Panc1 (cell line): ENCODE results near the gene CLDN1. TPM values are rescaled to one million over a fixed set of nuclear protein-coding genes. Genes with fewer than 3 reads are reported as not detected.
A peak's percentile ranks its signal among the peaks of the same experiment; 100 is the strongest.

Experiments used
- ATAC-seq: fragments of 200-7000 bp; cut with Tn5 transposase; 2 replicates; pipeline ENCODE4 v1.9.1; 2020; ENCODE audit warnings: mild to moderate bottlenecking, moderate library complexity
- BruUV-seq: library from RNA; stranded (reverse); fragments of 400-500 nt; replicated peaks from 2 replicates; lab custom pipeline; 2021; lab: Mats Ljungman, UMichigan
- CTCF ChIA-PET: fragments of 300-600 bp; sonication (Branson Sonifier 250); formaldehyde crosslinking; loops from one replicate; lab custom pipeline; 2022; ENCODE audit warnings: antibody characterized with exemption; lab: Charles Lee
- POLR2A ChIA-PET: fragments of 300-600 bp; sonication (Branson Sonifier 250); formaldehyde crosslinking; loops from one replicate; lab custom pipeline; 2022; ENCODE audit warnings: antibody characterized with exemption; lab: Charles Lee
- DNase-seq: peaks from one replicate; pipeline ENCODE4 v3.0.0-alpha.2; 2010; ENCODE audit warnings: low read depth, low spot score
- H3K27ac ChIP-seq: 2 replicates; pipeline ENCODE4 v1.5.1; 2011; ENCODE audit warnings: mild to moderate bottlenecking, low read length, inconsistent platforms
- H3K27me3 ChIP-seq: fragments of 200-500 bp; sonication (Bioruptor generic); 2 replicates; pipeline ENCODE4 v1.6.0; 2014; ENCODE audit warnings: low read length, inconsistent platforms; ENCODE audit not compliant: control insufficient read depth, insufficient read depth
- H3K36me3 ChIP-seq: fragments of 200-500 bp; sonication (Bioruptor generic); 2 replicates; pipeline ENCODE4 v1.5.1; 2014; ENCODE audit warnings: inconsistent platforms, mild to moderate bottlenecking, low read length, moderate library complexity; ENCODE audit not compliant: control insufficient read depth, insufficient read depth
- H3K4me1 ChIP-seq: 2 replicates; pipeline ENCODE4 v1.5.1; 2011; ENCODE audit warnings: inconsistent platforms, mild to moderate bottlenecking, low read length, moderate library complexity; ENCODE audit not compliant: control insufficient read depth, insufficient read depth
- H3K4me3 ChIP-seq, 2 experiments: 2 replicates each; pipeline ENCODE4 v1.5.1; 2011 to 2012; ENCODE audit warnings: low read depth in 2 of 2, low read length in 2 of 2, mild to moderate bottlenecking in 2 of 2, inconsistent platforms in 1 of 2, moderate library complexity in 1 of 2
- H3K9me3 ChIP-seq: fragments of 200-500 bp; sonication (Bioruptor generic); 2 replicates; pipeline ENCODE4 v1.5.1; 2014; ENCODE audit warnings: low read depth, mild to moderate bottlenecking, inconsistent platforms, low read length, moderate library complexity; ENCODE audit not compliant: control insufficient read depth, insufficient read depth
- POLR2AphosphoS5 ChIP-seq: IDR thresholded peaks from 2 replicates; pipeline ENCODE4 v1.6.1; 2012; ENCODE audit warnings: mild to moderate bottlenecking, low read depth, low read length, moderate library complexity
- SIN3A ChIP-seq: IDR thresholded peaks from 2 replicates; pipeline ENCODE4 v1.6.1; 2012; ENCODE audit warnings: low read depth, mild to moderate bottlenecking, low read length, moderate library complexity, borderline replicate concordance; ENCODE audit not compliant: insufficient read depth
- TCF7L2 ChIP-seq: IDR thresholded peaks from 2 replicates; pipeline ENCODE4 v1.6.1; 2011; ENCODE audit warnings: mild to moderate bottlenecking, low read depth, low read length, inconsistent platforms
- in situ Hi-C: cut with HindIII; loops from 2 replicates; pipeline ENCODE4 v1.10.0; 2016; ENCODE audit warnings: low sequenced_read_pairs, low pct_unique_long_range_greater_than_20kb
- intact Hi-C: fragments of 100-400 bp; cut with micrococcal nuclease; formaldehyde crosslinking; loops from one replicate; pipeline ENCODE4 v1.10.0; 2022; ENCODE audit not compliant: unreplicated experiment
- total RNA-seq: library from RNA; stranded (reverse); gene quantifications from one replicate; pipeline ENCODE4 v1.2.1, GENCODE V29; 2021; ENCODE audit not compliant: unreplicated experiment
- TF ChIP-seq, protein P1 (sequence below), 2 experiments: IDR thresholded peaks; 2 replicates each; pipeline ENCODE4 v1.6.1; 2011 to 2012; ENCODE audit warnings: low read depth in 2 of 2, control low read depth in 1 of 2, low read length in 1 of 2, mild to moderate bottlenecking in 1 of 2, moderate library complexity in 1 of 2; ENCODE audit not compliant: insufficient read depth in 1 of 2
- TF ChIP-seq, protein P2 (sequence below): fragments of 450-650 bp; IDR thresholded peaks from 2 replicates; pipeline ENCODE4 v1.5.1; 2017; ENCODE audit warnings: mild to moderate bottlenecking

Gene CLDN1
- total RNA-seq, 1 experiment from 2014 or later = 30.9 TPM

DNA sequence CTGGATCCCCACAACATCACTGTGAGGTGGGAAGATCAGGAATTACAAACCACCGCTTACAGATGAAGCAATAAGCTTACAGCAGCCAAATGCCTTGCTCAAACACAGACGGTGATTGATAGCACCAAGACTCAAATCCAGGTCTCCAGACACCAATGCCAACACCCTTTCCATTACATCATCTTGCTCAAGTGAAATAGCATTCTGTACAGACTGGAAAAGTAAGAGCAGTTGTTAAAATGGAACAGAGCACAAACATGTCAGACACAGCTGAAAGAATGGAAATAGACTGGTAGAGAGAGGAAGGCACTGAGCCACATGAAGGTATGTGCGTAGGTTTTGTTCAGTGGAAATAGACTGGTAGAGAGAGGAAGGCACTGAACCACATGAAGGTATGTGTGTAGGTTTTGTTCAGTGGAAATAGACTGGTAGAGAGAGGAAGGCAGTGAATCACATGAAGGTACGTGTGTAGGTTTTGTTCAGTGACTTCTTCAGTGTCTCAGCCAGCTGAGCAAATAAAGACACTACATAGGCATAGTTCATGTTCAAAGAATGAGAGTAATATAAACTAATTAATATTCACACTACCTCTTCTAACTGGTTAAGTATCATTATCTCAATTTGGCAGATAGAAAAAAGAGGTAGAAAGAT, 15.6 kb downstream of the CLDN1 start:
- TF ChIP-seq, protein P1, sequence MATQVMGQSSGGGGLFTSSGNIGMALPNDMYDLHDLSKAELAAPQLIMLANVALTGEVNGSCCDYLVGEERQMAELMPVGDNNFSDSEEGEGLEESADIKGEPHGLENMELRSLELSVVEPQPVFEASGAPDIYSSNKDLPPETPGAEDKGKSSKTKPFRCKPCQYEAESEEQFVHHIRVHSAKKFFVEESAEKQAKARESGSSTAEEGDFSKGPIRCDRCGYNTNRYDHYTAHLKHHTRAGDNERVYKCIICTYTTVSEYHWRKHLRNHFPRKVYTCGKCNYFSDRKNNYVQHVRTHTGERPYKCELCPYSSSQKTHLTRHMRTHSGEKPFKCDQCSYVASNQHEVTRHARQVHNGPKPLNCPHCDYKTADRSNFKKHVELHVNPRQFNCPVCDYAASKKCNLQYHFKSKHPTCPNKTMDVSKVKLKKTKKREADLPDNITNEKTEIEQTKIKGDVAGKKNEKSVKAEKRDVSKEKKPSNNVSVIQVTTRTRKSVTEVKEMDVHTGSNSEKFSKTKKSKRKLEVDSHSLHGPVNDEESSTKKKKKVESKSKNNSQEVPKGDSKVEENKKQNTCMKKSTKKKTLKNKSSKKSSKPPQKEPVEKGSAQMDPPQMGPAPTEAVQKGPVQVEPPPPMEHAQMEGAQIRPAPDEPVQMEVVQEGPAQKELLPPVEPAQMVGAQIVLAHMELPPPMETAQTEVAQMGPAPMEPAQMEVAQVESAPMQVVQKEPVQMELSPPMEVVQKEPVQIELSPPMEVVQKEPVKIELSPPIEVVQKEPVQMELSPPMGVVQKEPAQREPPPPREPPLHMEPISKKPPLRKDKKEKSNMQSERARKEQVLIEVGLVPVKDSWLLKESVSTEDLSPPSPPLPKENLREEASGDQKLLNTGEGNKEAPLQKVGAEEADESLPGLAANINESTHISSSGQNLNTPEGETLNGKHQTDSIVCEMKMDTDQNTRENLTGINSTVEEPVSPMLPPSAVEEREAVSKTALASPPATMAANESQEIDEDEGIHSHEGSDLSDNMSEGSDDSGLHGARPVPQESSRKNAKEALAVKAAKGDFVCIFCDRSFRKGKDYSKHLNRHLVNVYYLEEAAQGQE (IDR thresholded peaks at IDR 0.05; ENCODE audit: insufficient read depth in 1 of 2, low read depth in 2 of 2, low read length in 1 of 2) = no peak
- TF ChIP-seq SIN3A (no peak), TCF7L2 (no peak), POLR2AphosphoS5 (no peak)
- TF ChIP-seq, protein P2, sequence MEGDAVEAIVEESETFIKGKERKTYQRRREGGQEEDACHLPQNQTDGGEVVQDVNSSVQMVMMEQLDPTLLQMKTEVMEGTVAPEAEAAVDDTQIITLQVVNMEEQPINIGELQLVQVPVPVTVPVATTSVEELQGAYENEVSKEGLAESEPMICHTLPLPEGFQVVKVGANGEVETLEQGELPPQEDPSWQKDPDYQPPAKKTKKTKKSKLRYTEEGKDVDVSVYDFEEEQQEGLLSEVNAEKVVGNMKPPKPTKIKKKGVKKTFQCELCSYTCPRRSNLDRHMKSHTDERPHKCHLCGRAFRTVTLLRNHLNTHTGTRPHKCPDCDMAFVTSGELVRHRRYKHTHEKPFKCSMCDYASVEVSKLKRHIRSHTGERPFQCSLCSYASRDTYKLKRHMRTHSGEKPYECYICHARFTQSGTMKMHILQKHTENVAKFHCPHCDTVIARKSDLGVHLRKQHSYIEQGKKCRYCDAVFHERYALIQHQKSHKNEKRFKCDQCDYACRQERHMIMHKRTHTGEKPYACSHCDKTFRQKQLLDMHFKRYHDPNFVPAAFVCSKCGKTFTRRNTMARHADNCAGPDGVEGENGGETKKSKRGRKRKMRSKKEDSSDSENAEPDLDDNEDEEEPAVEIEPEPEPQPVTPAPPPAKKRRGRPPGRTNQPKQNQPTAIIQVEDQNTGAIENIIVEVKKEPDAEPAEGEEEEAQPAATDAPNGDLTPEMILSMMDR = no peak
- POLR2A ChIA-PET = no interaction called here
- in situ Hi-C loops = no loop called here
- BruUV-seq = no TSS peak
- Histone ChIP-seq H3K4me3 (no peak overlapping the region), H3K27ac (peak overlapping the region; percentile 32; the same call in 1 of the 2 replicates), H3K36me3 (no peaks in the 10 kb centered on the region), H3K9me3 (no peaks in the 10 kb centered on the region), H3K4me1 (no peaks in the 10 kb centered on the region), H3K27me3 (no peaks in the 10 kb centered on the region)
- peak; percentile 48; the same call in 1 of the 2 replicates for ATAC-seq
- no peak for DNase-seq
- CTCF ChIA-PET = no interaction called here
- intact Hi-C loops = no loop called here

DNA sequence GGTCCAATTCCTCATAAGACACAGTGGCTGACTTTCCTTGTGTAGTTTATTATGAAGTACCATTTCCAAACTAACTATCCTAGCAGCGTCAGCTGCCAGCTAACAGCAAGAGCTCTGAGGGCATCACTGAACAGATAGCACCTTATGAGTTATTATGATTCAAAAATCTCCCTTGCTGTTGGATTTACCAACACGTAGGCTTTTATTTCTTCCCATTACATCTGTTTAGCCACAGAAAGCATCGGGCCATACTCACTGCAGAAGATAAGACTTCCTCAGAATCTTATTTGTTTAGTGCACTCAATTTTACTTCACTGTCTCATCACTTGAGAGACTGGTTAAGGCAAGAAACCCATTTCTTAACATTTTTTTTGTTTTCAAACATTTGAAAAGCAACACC, 16.2 kb downstream of the CLDN1 start:
- TF ChIP-seq TCF7L2 (no peak), SIN3A (no peak), POLR2AphosphoS5 (no peak)
- TF ChIP-seq, protein P2 = no peak
- TF ChIP-seq, protein P1 (IDR thresholded peaks at IDR 0.05; ENCODE audit: insufficient read depth in 1 of 2, low read depth in 2 of 2, low read length in 1 of 2) = no peak
- ATAC-seq (no peak), DNase-seq (no peak)
- ChIA-PET CTCF (no interaction called here), POLR2A (no interaction called here)
- no peak overlapping the region for H3K27ac ChIP-seq
- H3K9me3 ChIP-seq = no peaks in the 10 kb centered on the region
- BruUV-seq = TSS peak; percentile 38
- no peaks in the 10 kb centered on the region for H3K27me3 ChIP-seq
- intact Hi-C loops = no loop called here
- H3K4me1 ChIP-seq = no peaks in the 10 kb centered on the region
- H3K36me3 ChIP-seq = no peaks in the 10 kb centered on the region
- H3K4me3 ChIP-seq = no peak overlapping the region
- in situ Hi-C loops = no loop called here
